HepG2 (cell line): ENCODE results near the gene LEPR. TPM values are rescaled to one million over a fixed set of nuclear protein-coding genes. Genes with fewer than 3 reads are reported as not detected.
A peak's percentile ranks its signal among the peaks of the same experiment; 100 is the strongest.

ENCODE experiments used
- AFF4 ChIP-seq: sonication (generic); formaldehyde crosslinking; IDR thresholded peaks from 2 replicates; pipeline ENCODE4 v1.4.0; 2020; ENCODE audit warnings: missing genetic modification reagents
- FOXC1 ChIP-seq: sonication (generic); formaldehyde crosslinking; IDR thresholded peaks from 2 replicates; pipeline ENCODE4 v1.8.0; 2022; ENCODE audit warnings: mild to moderate bottlenecking, missing genetic modification reagents, borderline replicate concordance
- KDM2A ChIP-seq: sonication (generic); formaldehyde crosslinking; IDR thresholded peaks from 2 replicates; pipeline ENCODE4 v1.4.0; 2020; ENCODE audit warnings: low read depth, missing genetic modification reagents, borderline replicate concordance
- PLSCR1 ChIP-seq: sonication (generic); formaldehyde crosslinking; IDR thresholded peaks from 2 replicates; pipeline ENCODE4 v1.5.0; 2020; ENCODE audit warnings: missing genetic modification reagents, mild to moderate bottlenecking, borderline replicate concordance
- SKI ChIP-seq: fragments of 450-650 bp; IDR thresholded peaks from one replicate; pipeline ENCODE4 v1.6.1; 2018; ENCODE audit warnings: mild to moderate bottlenecking; ENCODE audit not compliant: partially characterized antibody
- SOX6 ChIP-seq, 2 experiments: fragments of 450-650 bp in 1 of 2; sonication (generic) in 1 of 2; formaldehyde crosslinking in 1 of 2; IDR thresholded peaks; 2 replicates each; pipeline versions ENCODE4 v1.4.0 to v1.6.1; 2017 to 2020; ENCODE audit warnings: antibody characterized with exemption in 1 of 2, mild to moderate bottlenecking in 1 of 2, missing genetic modification reagents in 1 of 2
- THAP11 ChIP-seq: IDR thresholded peaks from 2 replicates; pipeline ENCODE4 v1.6.1; 2016; ENCODE audit warnings: missing biosample characterization, missing genetic modification reagents
- U2AF2 ChIP-seq: fragments of 200-400 bp; formaldehyde crosslinking; IDR thresholded peaks from 2 replicates; pipeline ENCODE4 v1.6.1; 2017; ENCODE audit warnings: low read depth, mild to moderate bottlenecking, low read length
- WIZ ChIP-seq: sonication (generic); formaldehyde crosslinking; IDR thresholded peaks from 2 replicates; pipeline ENCODE4 v1.5.1; 2020; ENCODE audit warnings: mild to moderate bottlenecking, missing genetic modification reagents
- YEATS2 ChIP-seq: sonication (generic); formaldehyde crosslinking; IDR thresholded peaks from 2 replicates; pipeline ENCODE4 v1.4.0; 2020; ENCODE audit warnings: missing genetic modification reagents, borderline replicate concordance
- ZFP90 ChIP-seq: sonication (generic); formaldehyde crosslinking; IDR thresholded peaks from 2 replicates; pipeline ENCODE4 v1.8.0; 2022; ENCODE audit warnings: missing genetic modification reagents, mild to moderate bottlenecking, inconsistent platforms, borderline replicate concordance
- ZNF276 ChIP-seq: sonication (generic); formaldehyde crosslinking; IDR thresholded peaks from 2 replicates; pipeline ENCODE4 v1.4.0; 2020; ENCODE audit warnings: mild to moderate bottlenecking, low read depth, missing genetic modification reagents
- ZNF30 ChIP-seq: sonication (generic); formaldehyde crosslinking; IDR thresholded peaks from 2 replicates; pipeline ENCODE4 v1.5.0; 2020; ENCODE audit warnings: mild to moderate bottlenecking, missing genetic modification reagents
- ZNF431 ChIP-seq: sonication (generic); formaldehyde crosslinking; IDR thresholded peaks from 2 replicates; pipeline ENCODE4 v1.9.0; 2022; ENCODE audit warnings: missing genetic modification reagents, low read depth, mild to moderate bottlenecking, borderline replicate concordance
- ZNF569 ChIP-seq: sonication (generic); formaldehyde crosslinking; IDR thresholded peaks from 2 replicates; pipeline ENCODE4 v1.5.0; 2020; ENCODE audit warnings: mild to moderate bottlenecking, missing genetic modification reagents, moderate library complexity, borderline replicate concordance
- ZNF639 ChIP-seq: conservative IDR thresholded peaks from 2 replicates; pipeline ENCODE4 v1.6.1; 2018; ENCODE audit warnings: missing genetic modification reagents
- ZNF720 ChIP-seq: sonication (generic); formaldehyde crosslinking; IDR thresholded peaks from 2 replicates; pipeline ENCODE4 v1.4.0; 2020; ENCODE audit warnings: missing genetic modification reagents
- ZNF773 ChIP-seq: sonication (generic); formaldehyde crosslinking; IDR thresholded peaks from 2 replicates; pipeline ENCODE4 v1.4.0; 2020; ENCODE audit warnings: missing genetic modification reagents, borderline replicate concordance
- polyA plus RNA-seq, 8 experiments: library from polyadenylated mRNA; depleted of rRNA in 3 of 8; stranded (reverse) in 7 of 8; unstranded in 1 of 8; fragments of >200 nt; fragmentation: Illumina TruSeq in 4 of 8; extraction: Trizol in 4 of 8; gene quantifications; 2 replicates each; pipeline versions ENCODE4 v1.2.1 to v1.2.3, GENCODE V29; 2011 to 2016; ENCODE audit warnings: low read depth in 4 of 8, missing spikeins in 1 of 8, mixed read lengths in 1 of 8; ENCODE audit not compliant: insufficient read depth in 1 of 8
- total RNA-seq, 5 experiments: library from RNA; depleted of rRNA; stranded (reverse); fragments of >200 nt; fragmentation: Illumina TruSeq; extraction: Trizol; gene quantifications; 2 replicates each; pipeline ENCODE4 v1.2.3, GENCODE V29; 2016; ENCODE audit warnings: low read depth in 1 of 5
- TF ChIP-seq, protein P1 (sequence below): IDR thresholded peaks from 2 replicates; pipeline ENCODE4 v1.6.1; 2016; ENCODE audit warnings: missing genetic modification reagents, missing compliant biosample characterization

Gene LEPR
- total and polyA plus RNA-seq, 2 of the 13 experiments (the other 11 are each of a cell fraction or from before 2014, with no cell fraction given) = 0.60 to 1.7 TPM

GRCh38 chr1:65420590-65421350, at the start of gene LEPR, which contains the start of gene LEPROT (continued):
- TF ChIP-seq ZNF30 (CRISPR knock-in tag) (0 out of 2 replicates have a peak, but pooled peaks have one; percentile 32), YEATS2 (CRISPR knock-in tag) (peak; percentile 27; the same call in 1 of the 2 replicates), ZNF276 (CRISPR knock-in tag) (peak; percentile 26; the same call in 1 of the 2 replicates), FOXC1 (CRISPR knock-in tag) (peak; percentile 87), ZFP90 (CRISPR knock-in tag) (peak; percentile 85), ZNF720 (CRISPR knock-in tag) (no peak), WIZ (0 out of 2 replicates have a peak, but pooled peaks have one; percentile 89), U2AF2 (no peak), ZNF639 (CRISPR knock-in tag) (peak; percentile 99), ZNF569 (no peak), THAP11 (CRISPR knock-in tag) (peak; percentile 69), ZNF431 (0 out of 2 replicates have a peak, but pooled peaks have one; percentile 69), KDM2A (CRISPR knock-in tag) (peak; percentile 95), SKI (no peak), ZNF773 (CRISPR knock-in tag) (0 out of 2 replicates have a peak, but pooled peaks have one; percentile 69), AFF4 (peak; percentile 30; the same call in 1 of the 2 replicates), SOX6 (IDR thresholded peaks at IDR 0.05) (no peak), SOX6 (CRISPR knock-in tag; IDR thresholded peaks at IDR 0.05) (peak; percentile 70), PLSCR1 (no peak)
- TF ChIP-seq, protein P1, sequence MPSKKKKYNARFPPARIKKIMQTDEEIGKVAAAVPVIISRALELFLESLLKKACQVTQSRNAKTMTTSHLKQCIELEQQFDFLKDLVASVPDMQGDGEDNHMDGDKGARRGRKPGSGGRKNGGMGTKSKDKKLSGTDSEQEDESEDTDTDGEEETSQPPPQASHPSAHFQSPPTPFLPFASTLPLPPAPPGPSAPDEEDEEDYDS = 0 out of 2 replicates have a peak, but pooled peaks have one; percentile 6
